ENCODE data around the gene GOLGA8Q. TPM values are rescaled to one million over a fixed set of nuclear protein-coding genes. Genes with fewer than 3 reads are reported as not detected.
"Not testable (repeated sequence)": the region's sequence is repeated elsewhere in the genome, so short reads cannot be mapped to it uniquely, and the experiment has no call there.

GOLGA8Q gene
- total RNA-seq, 1 experiment from 2014 or later: not detected

- ATAC-seq; intact Hi-C loops (cut with micrococcal nuclease); H3K9me2 ChIP-seq (replicated peaks; ENCODE audit: low read length); H4K20me1 ChIP-seq (ENCODE audit: low read length); H3K27me3 ChIP-seq (ENCODE audit: low read length); H3K4me2 ChIP-seq (ENCODE audit: low read length); H2AFZ ChIP-seq (ENCODE audit: low read length); H3K27ac ChIP-seq (ENCODE audit: low read length); H3K9ac ChIP-seq (ENCODE audit: low read length); H3K4me1 ChIP-seq (ENCODE audit: insufficient read depth, low read length); DNase-seq; BruUV-seq (replicated peaks); POLR2A ChIA-PET (ENCODE audit: unreplicated experiment); H3K36me3 ChIP-seq (ENCODE audit: low read depth, low read length); H3K4me3 ChIP-seq (ENCODE audit: low read length); H3K79me2 ChIP-seq (ENCODE audit: low read length); CTCF ChIA-PET; H3F3A ChIP-seq (ENCODE audit: low read length, unreplicated experiment); H3K9me3 ChIP-seq (ENCODE audit: low read length): not testable (repeated sequence)
Observed at GRCh38 chr15:30525912-30526311, 25.9 kb upstream of the GOLGA8Q start.

- H3K9me2 ChIP-seq (replicated peaks; ENCODE audit: low read length); H3K27ac ChIP-seq (ENCODE audit: low read length); BruUV-seq (replicated peaks); H3K27me3 ChIP-seq (ENCODE audit: low read length); DNase-seq; H3K79me2 ChIP-seq (ENCODE audit: low read length); H4K20me1 ChIP-seq (ENCODE audit: low read length); CTCF ChIA-PET; H3K9ac ChIP-seq (ENCODE audit: low read length); H3K36me3 ChIP-seq (ENCODE audit: low read depth, low read length); H3K9me3 ChIP-seq (ENCODE audit: low read length); H3K4me1 ChIP-seq (ENCODE audit: insufficient read depth, low read length); intact Hi-C loops (cut with micrococcal nuclease); H2AFZ ChIP-seq (ENCODE audit: low read length); ATAC-seq; H3K4me3 ChIP-seq (ENCODE audit: low read length); H3K4me2 ChIP-seq (ENCODE audit: low read length); H3F3A ChIP-seq (ENCODE audit: low read length, unreplicated experiment); POLR2A ChIA-PET (ENCODE audit: unreplicated experiment): not testable (repeated sequence)
Observed at GRCh38 chr15:30529049-30529448, 22.8 kb upstream of the GOLGA8Q start.

GRCh38 chr15:30566949-30567348 lies 15.1 kb downstream of the GOLGA8Q start:
- intact Hi-C loops (cut with micrococcal nuclease); H3K9me3 ChIP-seq (ENCODE audit: low read length); H3K36me3 ChIP-seq (ENCODE audit: low read depth, low read length); H3K9me2 ChIP-seq (replicated peaks; ENCODE audit: low read length); CTCF ChIA-PET; H3K79me2 ChIP-seq (ENCODE audit: low read length); BruUV-seq (replicated peaks); H3K27ac ChIP-seq (ENCODE audit: low read length); H2AFZ ChIP-seq (ENCODE audit: low read length); H3K4me1 ChIP-seq (ENCODE audit: insufficient read depth, low read length); H3K4me3 ChIP-seq (ENCODE audit: low read length); H3K9ac ChIP-seq (ENCODE audit: low read length); H3K4me2 ChIP-seq (ENCODE audit: low read length); H3K27me3 ChIP-seq (ENCODE audit: low read length); POLR2A ChIA-PET (ENCODE audit: unreplicated experiment); H4K20me1 ChIP-seq (ENCODE audit: low read length); H3F3A ChIP-seq (ENCODE audit: low read length, unreplicated experiment): not testable (repeated sequence)
- DNase-seq (peak; percentile 0), ATAC-seq (peak; percentile 81)

GRCh38 chr15:30573012-30573491 lies 21.2 kb downstream of the GOLGA8Q start:
- ATAC-seq: peak; percentile 71
- H3K4me1 ChIP-seq (ENCODE audit: insufficient read depth, low read length); H2AFZ ChIP-seq (ENCODE audit: low read length); DNase-seq; H3K9me3 ChIP-seq (ENCODE audit: low read length); H3K4me2 ChIP-seq (ENCODE audit: low read length); H3K36me3 ChIP-seq (ENCODE audit: low read depth, low read length); H3K79me2 ChIP-seq (ENCODE audit: low read length); H3F3A ChIP-seq (ENCODE audit: low read length, unreplicated experiment); POLR2A ChIA-PET (ENCODE audit: unreplicated experiment); H3K9me2 ChIP-seq (replicated peaks; ENCODE audit: low read length); H3K27me3 ChIP-seq (ENCODE audit: low read length); H3K9ac ChIP-seq (ENCODE audit: low read length); H3K4me3 ChIP-seq (ENCODE audit: low read length); H3K27ac ChIP-seq (ENCODE audit: low read length); BruUV-seq (replicated peaks); CTCF ChIA-PET; intact Hi-C loops (cut with micrococcal nuclease); H4K20me1 ChIP-seq (ENCODE audit: low read length): not testable (repeated sequence)

- H3K79me2 ChIP-seq (ENCODE audit: low read length); H3K36me3 ChIP-seq (ENCODE audit: low read depth, low read length); H3K27me3 ChIP-seq (ENCODE audit: low read length); H3K9me2 ChIP-seq (replicated peaks; ENCODE audit: low read length); POLR2A ChIA-PET (ENCODE audit: unreplicated experiment); DNase-seq; H3K4me2 ChIP-seq (ENCODE audit: low read length); H2AFZ ChIP-seq (ENCODE audit: low read length); H3F3A ChIP-seq (ENCODE audit: low read length, unreplicated experiment); CTCF ChIA-PET; H3K9ac ChIP-seq (ENCODE audit: low read length); H3K27ac ChIP-seq (ENCODE audit: low read length); intact Hi-C loops (cut with micrococcal nuclease); H4K20me1 ChIP-seq (ENCODE audit: low read length); BruUV-seq (replicated peaks); H3K4me3 ChIP-seq (ENCODE audit: low read length); H3K9me3 ChIP-seq (ENCODE audit: low read length); H3K4me1 ChIP-seq (ENCODE audit: insufficient read depth, low read length): not testable (repeated sequence)
- peak; percentile 48; the same call in 1 of the 2 replicates for ATAC-seq
Observed at GRCh38 chr15:30579394-30579970, 27.6 kb downstream of the GOLGA8Q start.

- ATAC-seq; H3K27me3 ChIP-seq (ENCODE audit: low read length); H3K4me3 ChIP-seq (ENCODE audit: low read length); intact Hi-C loops (cut with micrococcal nuclease); H3K4me2 ChIP-seq (ENCODE audit: low read length); H3K9me2 ChIP-seq (replicated peaks; ENCODE audit: low read length); H3F3A ChIP-seq (ENCODE audit: low read length, unreplicated experiment); H4K20me1 ChIP-seq (ENCODE audit: low read length); POLR2A ChIA-PET (ENCODE audit: unreplicated experiment); H3K9me3 ChIP-seq (ENCODE audit: low read length); H3K27ac ChIP-seq (ENCODE audit: low read length); H3K4me1 ChIP-seq (ENCODE audit: insufficient read depth, low read length); H3K9ac ChIP-seq (ENCODE audit: low read length); H2AFZ ChIP-seq (ENCODE audit: low read length); H3K79me2 ChIP-seq (ENCODE audit: low read length); DNase-seq; BruUV-seq (replicated peaks); H3K36me3 ChIP-seq (ENCODE audit: low read depth, low read length); CTCF ChIA-PET: not testable (repeated sequence)
Observed at GRCh38 chr15:30580716-30581115, 28.9 kb downstream of the GOLGA8Q start.

- POLR2A ChIA-PET (ENCODE audit: unreplicated experiment); CTCF ChIA-PET; DNase-seq: not testable (repeated sequence)
Observed at GRCh38 chr15:30598953-30599352, 47.1 kb downstream of the GOLGA8Q start.

More at GRCh38 chr15:30598953-30599352, 47.1 kb downstream of the GOLGA8Q start:
- H2AFZ ChIP-seq (ENCODE audit: low read length); ATAC-seq; BruUV-seq (replicated peaks); H3K27ac ChIP-seq (ENCODE audit: low read length); H3K27me3 ChIP-seq (ENCODE audit: low read length); H3K79me2 ChIP-seq (ENCODE audit: low read length); H3K9me3 ChIP-seq (ENCODE audit: low read length); H3K4me2 ChIP-seq (ENCODE audit: low read length); H3K4me1 ChIP-seq (ENCODE audit: insufficient read depth, low read length); H4K20me1 ChIP-seq (ENCODE audit: low read length); H3K4me3 ChIP-seq (ENCODE audit: low read length); H3K36me3 ChIP-seq (ENCODE audit: low read depth, low read length); intact Hi-C loops (cut with micrococcal nuclease); H3K9me2 ChIP-seq (replicated peaks; ENCODE audit: low read length); H3F3A ChIP-seq (ENCODE audit: low read length, unreplicated experiment); H3K9ac ChIP-seq (ENCODE audit: low read length): not testable (repeated sequence)
